Neural crest cell (in vitro differentiated cells): ENCODE data around the gene MIEN1. TPM values are rescaled to one million over a fixed set of nuclear protein-coding genes. Genes with fewer than 3 reads are reported as not detected.

Source experiments
- DNase-seq: peaks from one replicate; pipeline ENCODE4 v3.0.0; 2021; ENCODE audit warnings: low read depth, mixed read lengths, low spot score
- H3K27ac Mint-ChIP-seq: one replicate; pipeline ENCODE4 v1.8.0; 2021; ENCODE audit warnings: mild to moderate bottlenecking, mixed read lengths; ENCODE audit not compliant: unreplicated experiment
- H3K27me3 Mint-ChIP-seq: 2 replicates; pipeline ENCODE4 v1.8.0; 2021; ENCODE audit warnings: low read depth, mild to moderate bottlenecking, mixed read lengths
- H3K36me3 Mint-ChIP-seq: 2 replicates; pipeline ENCODE4 v1.8.0; 2021; ENCODE audit warnings: low read depth, mild to moderate bottlenecking, mixed read lengths
- H3K4me1 Mint-ChIP-seq: 2 replicates; pipeline ENCODE4 v1.8.0; 2021; ENCODE audit warnings: mixed read lengths
- H3K4me3 Mint-ChIP-seq: one replicate; pipeline ENCODE4 v1.8.0; 2021; ENCODE audit warnings: mild to moderate bottlenecking, mixed read lengths
- H3K9me3 Mint-ChIP-seq: 2 replicates; pipeline ENCODE4 v1.8.0; 2021; ENCODE audit warnings: mixed read lengths
- CTCF ChIP-seq: fragments of 200-600 bp; sonication (generic); conservative IDR thresholded peaks from 2 replicates; pipeline ENCODE4 v1.5.0; 2021; ENCODE audit warnings: antibody characterized with exemption, mild to moderate bottlenecking
- total RNA-seq: library from RNA; stranded (reverse); gene quantifications from 2 replicates; pipeline ENCODE4 v1.2.1, GENCODE V29; 2021

Gene MIEN1
- total RNA-seq, 1 donor from 2014 or later = 35.6 TPM

GRCh38 chr17:39757931-39758873 lies 27.9 kb upstream of the MIEN1 start:
- Mint-ChIP-seq H3K27ac (no peak overlapping the region), H3K9me3 (no peaks in the 10 kb centered on the region), H3K36me3 (no peaks in the 10 kb centered on the region), H3K4me1 (no peaks in the 10 kb centered on the region), H3K27me3 (peaks cover 61% of the 10 kb centered on the region), H3K4me3 (no peak overlapping the region)
- no peak for TF ChIP-seq CTCF
- DNase-seq = no peak

GRCh38 chr17:39757176-39757662 lies 26.9 kb upstream of the MIEN1 start:
- Mint-ChIP-seq H3K4me3 (no peak overlapping the region), H3K4me1 (no peaks in the 10 kb centered on the region), H3K27me3 (peaks cover 60% of the 10 kb centered on the region), H3K27ac (no peak overlapping the region), H3K9me3 (no peaks in the 10 kb centered on the region), H3K36me3 (no peaks in the 10 kb centered on the region)
- no peak for DNase-seq
- TF ChIP-seq CTCF = no peak

- no peak for TF ChIP-seq CTCF
- Mint-ChIP-seq H3K4me1 (no peaks in the 10 kb centered on the region), H3K36me3 (no peaks in the 10 kb centered on the region), H3K27ac (no peak overlapping the region), H3K9me3 (no peaks in the 10 kb centered on the region), H3K4me3 (peak overlapping the region; percentile 54), H3K27me3 (peaks cover 66% of the 10 kb centered on the region)
- DNase-seq = no peak
Observed at GRCh38 chr17:39756380-39757079, 26.2 kb upstream of the MIEN1 start.

- Mint-ChIP-seq H3K4me1 (no peaks in the 10 kb centered on the region), H3K36me3 (no peaks in the 10 kb centered on the region), H3K27me3 (peaks cover 62% of the 10 kb centered on the region), H3K4me3 (peak overlapping the region; percentile 54), H3K27ac (peak overlapping the region; percentile 31), H3K9me3 (no peaks in the 10 kb centered on the region)
- TF ChIP-seq CTCF = no peak
- no peak for DNase-seq
Observed at GRCh38 chr17:39755554-39756379, 25.4 kb upstream of the MIEN1 start.

- no peaks in the 10 kb centered on the region for H3K36me3 Mint-ChIP-seq
- DNase-seq = no peak
- TF ChIP-seq CTCF = no peak
- peaks cover 61% of the 10 kb centered on the region for H3K27me3 Mint-ChIP-seq
- peak overlapping the region; percentile 82 for H3K4me3 Mint-ChIP-seq
- H3K4me1 Mint-ChIP-seq = no peaks in the 10 kb centered on the region
- no peaks in the 10 kb centered on the region for H3K9me3 Mint-ChIP-seq
- peak overlapping the region; percentile 31 for H3K27ac Mint-ChIP-seq
Observed at GRCh38 chr17:39754958-39755553, 24.7 kb upstream of the MIEN1 start.
